ENCODE data around the gene TFEB.

DNA sequence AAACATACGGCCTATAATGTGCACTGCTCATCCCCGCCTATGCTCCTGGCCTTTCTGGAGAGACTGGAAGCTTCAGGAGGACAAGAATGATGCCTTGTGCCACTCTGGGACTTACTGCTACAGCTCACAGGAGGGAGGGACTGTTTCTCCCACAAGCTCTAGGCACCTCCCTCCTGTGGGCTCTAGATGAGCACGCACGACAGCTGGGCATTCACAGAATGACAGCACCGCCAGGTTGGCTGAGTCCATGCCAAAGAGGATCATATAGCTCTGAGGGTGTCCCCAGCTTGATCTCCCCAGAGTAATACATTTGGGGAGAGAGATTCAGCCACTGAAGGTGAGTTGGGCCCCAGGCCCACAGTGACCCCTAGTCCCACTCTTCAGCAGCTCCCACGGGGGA is 21.9 kb upstream of the TFEB start:
- TF ChIP-seq, protein P1, sequence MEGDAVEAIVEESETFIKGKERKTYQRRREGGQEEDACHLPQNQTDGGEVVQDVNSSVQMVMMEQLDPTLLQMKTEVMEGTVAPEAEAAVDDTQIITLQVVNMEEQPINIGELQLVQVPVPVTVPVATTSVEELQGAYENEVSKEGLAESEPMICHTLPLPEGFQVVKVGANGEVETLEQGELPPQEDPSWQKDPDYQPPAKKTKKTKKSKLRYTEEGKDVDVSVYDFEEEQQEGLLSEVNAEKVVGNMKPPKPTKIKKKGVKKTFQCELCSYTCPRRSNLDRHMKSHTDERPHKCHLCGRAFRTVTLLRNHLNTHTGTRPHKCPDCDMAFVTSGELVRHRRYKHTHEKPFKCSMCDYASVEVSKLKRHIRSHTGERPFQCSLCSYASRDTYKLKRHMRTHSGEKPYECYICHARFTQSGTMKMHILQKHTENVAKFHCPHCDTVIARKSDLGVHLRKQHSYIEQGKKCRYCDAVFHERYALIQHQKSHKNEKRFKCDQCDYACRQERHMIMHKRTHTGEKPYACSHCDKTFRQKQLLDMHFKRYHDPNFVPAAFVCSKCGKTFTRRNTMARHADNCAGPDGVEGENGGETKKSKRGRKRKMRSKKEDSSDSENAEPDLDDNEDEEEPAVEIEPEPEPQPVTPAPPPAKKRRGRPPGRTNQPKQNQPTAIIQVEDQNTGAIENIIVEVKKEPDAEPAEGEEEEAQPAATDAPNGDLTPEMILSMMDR (conservative IDR thresholded peaks at IDR 0.05) = no peak
- TF ChIP-seq EZH2 (IDR thresholded peaks at IDR 0.05; ENCODE audit: low read depth) = no peak
